ENCODE measurements around the gene CDC40. TPM values are rescaled to one million over a fixed set of nuclear protein-coding genes. Genes with fewer than 3 reads are reported as not detected.

The CDC40 gene
- total and polyA plus RNA-seq, 9 of the 15 experiments (the other 6 are each of a cell fraction or from before 2014, with no cell fraction given) = 9.7 to 26.3 (median 15.7) TPM

DNA sequence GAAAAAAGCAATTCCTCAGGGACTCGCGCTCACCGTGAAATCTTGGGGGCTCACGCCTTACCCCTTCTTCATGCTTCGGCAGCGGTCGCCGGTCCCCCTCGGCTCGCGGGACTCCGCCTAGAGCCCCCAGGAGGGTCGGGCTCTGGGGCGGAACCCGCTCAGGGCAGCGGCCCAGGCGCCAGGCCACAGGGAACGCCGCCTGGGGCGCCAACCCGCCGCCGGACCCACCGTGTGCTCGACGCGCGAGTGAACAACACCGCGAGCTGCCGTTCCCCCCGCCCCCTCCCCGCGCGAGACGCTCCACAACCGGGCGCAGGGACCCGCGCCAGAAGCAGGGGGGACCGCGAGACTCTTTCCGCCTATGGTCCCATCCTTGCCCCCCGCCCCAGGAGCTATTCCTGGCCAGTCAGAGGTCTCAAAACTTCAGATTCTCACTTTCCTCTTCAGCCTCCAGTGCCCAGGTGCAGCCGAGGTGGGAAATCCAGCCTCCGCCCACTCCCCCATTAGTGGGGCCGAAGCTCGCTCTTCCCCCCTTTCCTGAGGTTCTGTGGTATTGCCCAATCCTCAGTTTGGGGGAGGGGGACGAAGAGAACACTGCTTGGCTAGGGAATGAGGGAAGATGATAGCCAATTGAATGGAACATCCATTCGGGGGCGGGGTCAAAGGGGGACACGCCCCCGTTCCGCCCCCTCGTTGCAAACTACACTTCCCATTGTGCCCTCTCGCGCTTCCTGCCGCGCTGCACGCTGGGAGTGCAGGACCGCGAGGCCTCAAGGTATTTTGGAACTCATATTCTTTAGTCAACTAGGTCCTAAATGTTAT lies 610 bp upstream of the CDC40 start, which contains the start of gene WASF1 (continued):
- TF ChIP-seq HDAC2 (IDR thresholded peaks at IDR 0.05) = peak; percentile 39; the same call in 1 of the 2 replicates
- peak; percentile 23; the same call in 1 of the 2 replicates for TF ChIP-seq DPF2 (IDR thresholded peaks at IDR 0.05)
- TF ChIP-seq, protein P1, sequence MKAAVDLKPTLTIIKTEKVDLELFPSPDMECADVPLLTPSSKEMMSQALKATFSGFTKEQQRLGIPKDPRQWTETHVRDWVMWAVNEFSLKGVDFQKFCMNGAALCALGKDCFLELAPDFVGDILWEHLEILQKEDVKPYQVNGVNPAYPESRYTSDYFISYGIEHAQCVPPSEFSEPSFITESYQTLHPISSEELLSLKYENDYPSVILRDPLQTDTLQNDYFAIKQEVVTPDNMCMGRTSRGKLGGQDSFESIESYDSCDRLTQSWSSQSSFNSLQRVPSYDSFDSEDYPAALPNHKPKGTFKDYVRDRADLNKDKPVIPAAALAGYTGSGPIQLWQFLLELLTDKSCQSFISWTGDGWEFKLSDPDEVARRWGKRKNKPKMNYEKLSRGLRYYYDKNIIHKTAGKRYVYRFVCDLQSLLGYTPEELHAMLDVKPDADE (conservative IDR thresholded peaks at IDR 0.05; ENCODE audit: control insufficient read depth, low read depth, low read length) = peak; percentile 95
- peak; percentile 65; the same call in 1 of the 2 replicates for TF ChIP-seq PHF8 (IDR thresholded peaks at IDR 0.05; ENCODE audit: borderline replicate concordance, low read length)
- TF ChIP-seq, protein P2, sequence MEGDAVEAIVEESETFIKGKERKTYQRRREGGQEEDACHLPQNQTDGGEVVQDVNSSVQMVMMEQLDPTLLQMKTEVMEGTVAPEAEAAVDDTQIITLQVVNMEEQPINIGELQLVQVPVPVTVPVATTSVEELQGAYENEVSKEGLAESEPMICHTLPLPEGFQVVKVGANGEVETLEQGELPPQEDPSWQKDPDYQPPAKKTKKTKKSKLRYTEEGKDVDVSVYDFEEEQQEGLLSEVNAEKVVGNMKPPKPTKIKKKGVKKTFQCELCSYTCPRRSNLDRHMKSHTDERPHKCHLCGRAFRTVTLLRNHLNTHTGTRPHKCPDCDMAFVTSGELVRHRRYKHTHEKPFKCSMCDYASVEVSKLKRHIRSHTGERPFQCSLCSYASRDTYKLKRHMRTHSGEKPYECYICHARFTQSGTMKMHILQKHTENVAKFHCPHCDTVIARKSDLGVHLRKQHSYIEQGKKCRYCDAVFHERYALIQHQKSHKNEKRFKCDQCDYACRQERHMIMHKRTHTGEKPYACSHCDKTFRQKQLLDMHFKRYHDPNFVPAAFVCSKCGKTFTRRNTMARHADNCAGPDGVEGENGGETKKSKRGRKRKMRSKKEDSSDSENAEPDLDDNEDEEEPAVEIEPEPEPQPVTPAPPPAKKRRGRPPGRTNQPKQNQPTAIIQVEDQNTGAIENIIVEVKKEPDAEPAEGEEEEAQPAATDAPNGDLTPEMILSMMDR (IDR thresholded peaks at IDR 0.05 in 2 of 3, conservative IDR thresholded peaks at IDR 0.05 in 1 of 3; ENCODE audit: insufficient read depth in 2 of 3, low read depth in 1 of 3, low read length in 3 of 3) = 0 out of 6 replicates have a peak, but pooled peaks of 1 of the 3 experiments have one; percentile 10
- TF ChIP-seq SMARCA5 (IDR thresholded peaks at IDR 0.05) = no peak
- TF ChIP-seq ZNF699 (CRISPR knock-in tag; IDR thresholded peaks at IDR 0.05; ENCODE audit: insufficient replicate concordance) = no peak
- peak; percentile 90 for TF ChIP-seq EGR1 (conservative IDR thresholded peaks at IDR 0.05)
- TF ChIP-seq CREM (IDR thresholded peaks at IDR 0.05; ENCODE audit: low read depth) = peak; percentile 82
- TF ChIP-seq, protein P3, sequence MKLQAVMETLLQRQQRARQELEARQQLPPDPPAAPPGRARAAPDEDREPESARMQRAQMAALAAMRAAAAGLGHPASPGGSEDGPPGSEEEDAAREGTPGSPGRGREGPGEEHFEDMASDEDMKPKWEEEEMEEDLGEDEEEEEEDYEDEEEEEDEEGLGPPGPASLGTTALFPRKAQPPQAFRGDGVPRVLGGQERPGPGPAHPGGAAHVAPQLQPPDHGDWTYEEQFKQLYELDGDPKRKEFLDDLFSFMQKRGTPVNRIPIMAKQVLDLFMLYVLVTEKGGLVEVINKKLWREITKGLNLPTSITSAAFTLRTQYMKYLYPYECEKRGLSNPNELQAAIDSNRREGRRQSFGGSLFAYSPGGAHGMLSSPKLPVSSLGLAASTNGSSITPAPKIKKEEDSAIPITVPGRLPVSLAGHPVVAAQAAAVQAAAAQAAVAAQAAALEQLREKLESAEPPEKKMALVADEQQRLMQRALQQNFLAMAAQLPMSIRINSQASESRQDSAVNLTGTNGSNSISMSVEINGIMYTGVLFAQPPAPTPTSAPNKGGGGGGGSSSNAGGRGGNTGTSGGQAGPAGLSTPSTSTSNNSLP (IDR thresholded peaks at IDR 0.05; ENCODE audit: borderline replicate concordance, low read depth, low read length) = peak; percentile 15; the same call in 1 of the 2 replicates
- TF ChIP-seq ZNF766 (CRISPR knock-in tag; conservative IDR thresholded peaks at IDR 0.05) = peak; percentile 71; the same call in 1 of the 2 replicates
- peak; percentile 82 to 92 for TF ChIP-seq SIX5 (IDR thresholded peaks at IDR 0.05; ENCODE audit: borderline replicate concordance in 1 of 2, insufficient read depth in 1 of 2, low read depth in 1 of 2, low read length in 2 of 2)
- TF ChIP-seq, protein P4, sequence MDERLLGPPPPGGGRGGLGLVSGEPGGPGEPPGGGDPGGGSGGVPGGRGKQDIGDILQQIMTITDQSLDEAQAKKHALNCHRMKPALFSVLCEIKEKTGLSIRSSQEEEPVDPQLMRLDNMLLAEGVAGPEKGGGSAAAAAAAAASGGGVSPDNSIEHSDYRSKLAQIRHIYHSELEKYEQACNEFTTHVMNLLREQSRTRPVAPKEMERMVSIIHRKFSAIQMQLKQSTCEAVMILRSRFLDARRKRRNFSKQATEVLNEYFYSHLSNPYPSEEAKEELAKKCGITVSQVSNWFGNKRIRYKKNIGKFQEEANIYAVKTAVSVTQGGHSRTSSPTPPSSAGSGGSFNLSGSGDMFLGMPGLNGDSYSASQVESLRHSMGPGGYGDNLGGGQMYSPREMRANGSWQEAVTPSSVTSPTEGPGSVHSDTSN (CRISPR knock-in tag; IDR thresholded peaks at IDR 0.05; ENCODE audit: low read depth) = no peak
- TF ChIP-seq, protein P4 (tag; conservative IDR thresholded peaks at IDR 0.05; ENCODE audit: low read depth) = no peak
- TF ChIP-seq, protein P5, sequence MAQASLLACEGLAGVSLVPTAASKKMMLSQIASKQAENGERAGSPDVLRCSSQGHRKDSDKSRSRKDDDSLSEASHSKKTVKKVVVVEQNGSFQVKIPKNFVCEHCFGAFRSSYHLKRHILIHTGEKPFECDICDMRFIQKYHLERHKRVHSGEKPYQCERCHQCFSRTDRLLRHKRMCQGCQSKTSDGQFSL (CRISPR knock-in tag; IDR thresholded peaks at IDR 0.05) = peak; percentile 46; the same call in 1 of the 2 replicates
- TF ChIP-seq, protein P5 (tag; IDR thresholded peaks at IDR 0.05) = no peak; a peak in 1 of 4 replicates
